ENCODE data around the gene CHP2.
A peak's percentile ranks its signal among the peaks of the same experiment; 100 is the strongest.
"Not testable (repeated sequence)": the region's sequence is repeated elsewhere in the genome, so short reads cannot be mapped to it uniquely, and the experiment has no call there.

The CHP2 gene

GRCh38 chr16:23742766-23743165 lies 12.1 kb upstream of the CHP2 start:
- no peak for DNase-seq (ENCODE audit: extremely low read depth in 1 of 2, low read depth in 1 of 2)

GRCh38 chr16:23745263-23745662 lies 9.6 kb upstream of the CHP2 start:
- no peak for DNase-seq (ENCODE audit: extremely low read depth in 1 of 2, low read depth in 1 of 2)

DNA sequence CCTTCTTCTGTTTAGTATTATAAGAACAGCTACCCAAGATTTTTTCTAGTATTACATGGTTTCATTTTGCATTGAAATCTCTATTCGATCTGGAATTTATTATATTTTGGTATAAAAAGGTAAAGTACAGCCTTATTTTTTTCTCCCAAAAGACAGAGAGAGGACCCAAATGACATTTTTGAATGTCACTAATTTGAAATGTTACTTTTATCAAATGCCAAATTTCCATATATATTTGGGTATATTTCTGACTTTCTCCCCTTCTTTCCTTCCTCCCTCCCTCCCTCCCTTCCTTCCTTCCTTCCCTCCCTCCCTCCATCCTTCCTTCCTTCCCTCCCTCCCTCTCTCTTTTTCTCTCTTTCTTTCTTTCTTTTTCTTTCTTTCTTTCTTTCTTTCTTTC lies 6.2 kb upstream of the CHP2 start:
- DNase-seq (ENCODE audit: extremely low read depth in 1 of 2, low read depth in 1 of 2): no peak

DNA sequence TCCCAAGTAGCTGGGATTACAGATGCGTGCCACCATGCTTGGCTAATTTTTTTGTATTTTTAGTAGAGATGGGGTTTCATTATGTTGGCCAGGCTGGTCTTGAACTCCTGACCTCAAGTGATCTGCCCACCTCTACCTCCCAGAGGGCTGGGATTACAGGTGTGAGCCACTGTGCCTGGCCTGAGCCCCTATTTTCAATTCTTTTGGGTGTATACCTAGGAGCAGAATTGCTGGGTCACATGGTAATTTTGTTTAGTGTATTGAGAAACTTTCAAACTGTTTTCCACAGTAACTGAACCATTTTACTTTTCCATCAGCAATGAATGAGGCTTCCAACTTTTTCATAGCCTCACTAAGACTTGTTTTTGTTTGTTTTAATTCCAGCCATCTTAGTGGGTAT lies 3.8 kb upstream of the CHP2 start:
- DNase-seq (ENCODE audit: extremely low read depth in 1 of 2, low read depth in 1 of 2): not testable (repeated sequence)

- DNase-seq (ENCODE audit: extremely low read depth in 1 of 2, low read depth in 1 of 2): no peak
Observed at GRCh38 chr16:23753908-23754593, 775 bp upstream of the CHP2 start.

DNA sequence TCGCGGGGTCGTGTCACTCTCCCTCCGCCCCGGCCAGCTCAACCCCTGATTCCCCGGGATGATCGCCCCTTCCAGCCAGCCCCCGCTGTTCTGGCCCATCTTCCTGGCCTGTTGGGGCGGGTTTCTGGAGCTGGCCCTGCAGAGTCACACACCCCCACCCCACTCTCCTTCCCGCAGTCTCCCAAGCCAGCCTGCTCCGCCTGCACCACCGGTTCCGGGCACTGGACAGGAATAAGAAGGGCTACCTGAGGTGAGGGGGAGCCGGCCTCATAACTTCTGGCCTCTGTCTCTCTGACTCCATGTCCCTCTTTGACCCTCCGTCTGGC lies 621 bp downstream of the CHP2 start:
- no peak for DNase-seq (ENCODE audit: extremely low read depth in 1 of 2, low read depth in 1 of 2)

DNA sequence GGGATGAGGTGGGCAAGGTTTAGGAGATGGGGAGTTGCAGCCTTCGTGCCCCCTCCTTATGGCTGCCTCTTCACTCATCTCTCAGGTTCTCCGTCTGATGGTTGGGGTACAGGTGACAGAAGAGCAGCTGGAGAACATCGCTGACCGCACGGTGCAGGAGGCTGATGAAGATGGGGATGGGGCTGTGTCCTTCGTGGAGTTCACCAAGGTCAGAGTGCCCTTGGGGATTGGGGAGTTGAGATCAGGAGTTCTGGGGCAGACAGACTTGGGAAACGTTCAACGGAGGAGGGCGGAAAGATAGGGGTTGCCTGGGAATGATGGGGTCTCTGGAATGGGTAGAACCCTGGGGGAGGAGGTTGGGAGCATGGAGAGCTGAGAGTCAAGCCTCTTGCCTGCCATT lies 2.3 kb downstream of the CHP2 start:
- no peak for DNase-seq (ENCODE audit: extremely low read depth in 1 of 2, low read depth in 1 of 2)

- DNase-seq (ENCODE audit: extremely low read depth in 1 of 2, low read depth in 1 of 2): no peak
Observed at GRCh38 chr16:23757937-23758619, 3.3 kb downstream of the CHP2 start.

- DNase-seq (ENCODE audit: extremely low read depth in 1 of 2, low read depth in 1 of 2): no peak
Observed at GRCh38 chr16:23765933-23766332, 11.1 kb downstream of the CHP2 start.

DNA sequence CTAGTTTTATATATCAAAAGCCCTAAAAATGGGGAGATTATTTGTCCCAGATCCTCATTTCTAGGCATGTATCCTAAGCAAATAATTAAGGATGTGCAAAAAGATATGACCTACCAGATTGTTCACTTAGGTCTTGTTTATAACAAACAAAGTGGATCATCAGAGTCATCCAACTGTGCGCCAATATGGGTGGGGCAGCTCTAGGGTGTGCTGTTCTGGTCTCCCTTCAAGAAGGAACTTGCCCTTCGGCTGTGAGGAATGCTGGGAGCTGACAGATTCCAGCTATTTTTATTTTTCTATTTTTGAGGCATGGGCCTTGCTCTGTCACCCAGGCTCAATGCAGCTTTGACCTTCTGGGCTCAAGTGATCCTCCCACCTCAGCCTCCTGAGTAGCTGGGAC lies 13.8 kb downstream of the CHP2 start:
- no peak for DNase-seq (ENCODE audit: extremely low read depth in 1 of 2, low read depth in 1 of 2)

- DNase-seq (ENCODE audit: extremely low read depth in 1 of 2, low read depth in 1 of 2): no peak
Observed at GRCh38 chr16:23771027-23771426, 16.2 kb downstream of the CHP2 start.

GRCh38 chr16:23771642-23772041 lies 16.8 kb downstream of the CHP2 start:
- DNase-seq (ENCODE audit: extremely low read depth in 1 of 2, low read depth in 1 of 2): no peak

DNA sequence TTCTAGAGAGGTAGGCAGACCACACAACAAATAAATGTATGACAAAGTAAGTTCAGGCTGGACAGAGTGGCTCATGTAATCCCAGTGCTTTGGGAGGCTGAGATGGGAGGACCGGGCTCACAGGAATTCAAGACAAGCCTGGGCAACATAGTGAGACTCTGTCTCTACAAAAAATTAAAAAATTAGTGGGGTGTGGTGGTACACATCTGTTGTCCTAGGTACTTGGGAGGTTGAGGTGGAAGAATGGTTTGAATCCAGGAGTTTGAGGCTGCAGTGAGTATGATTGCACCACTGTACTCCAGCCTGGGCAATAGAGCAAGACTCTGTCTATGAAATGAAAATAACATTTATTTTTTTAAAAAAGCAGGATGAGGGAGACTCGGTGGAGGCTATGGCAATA lies 18.5 kb downstream of the CHP2 start:
- DNase-seq (ENCODE audit: extremely low read depth in 1 of 2, low read depth in 1 of 2): no peak

DNA sequence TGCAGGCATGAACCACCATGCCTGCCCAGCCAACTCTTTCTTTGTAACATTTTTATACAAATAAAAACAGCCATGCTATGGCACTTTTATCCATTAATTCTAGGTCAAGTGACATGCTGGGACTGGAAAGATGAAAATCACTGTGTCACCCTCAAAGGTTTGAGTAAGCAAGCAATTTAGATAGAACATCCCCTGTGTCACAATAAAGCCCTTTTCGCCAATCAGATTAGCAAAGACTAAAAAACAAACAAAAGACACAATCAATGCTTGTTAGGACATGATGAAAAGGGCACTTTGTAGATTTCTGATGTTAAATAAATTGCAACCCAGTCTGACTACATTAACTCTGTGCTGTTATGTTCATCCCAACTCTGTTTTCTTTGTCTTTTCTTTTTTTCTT lies 26.4 kb downstream of the CHP2 start:
- DNase-seq (ENCODE audit: extremely low read depth in 1 of 2, low read depth in 1 of 2): no peak

- no peak for DNase-seq (ENCODE audit: extremely low read depth in 1 of 2, low read depth in 1 of 2)
Observed at GRCh38 chr16:23784811-23785447, 30.1 kb downstream of the CHP2 start.

GRCh38 chr16:23785842-23786241 lies 31.0 kb downstream of the CHP2 start:
- DNase-seq (ENCODE audit: extremely low read depth in 1 of 2, low read depth in 1 of 2): no peak

GRCh38 chr16:23786964-23787561 lies 32.2 kb downstream of the CHP2 start:
- no peak for DNase-seq (ENCODE audit: extremely low read depth in 1 of 2, low read depth in 1 of 2)

DNA sequence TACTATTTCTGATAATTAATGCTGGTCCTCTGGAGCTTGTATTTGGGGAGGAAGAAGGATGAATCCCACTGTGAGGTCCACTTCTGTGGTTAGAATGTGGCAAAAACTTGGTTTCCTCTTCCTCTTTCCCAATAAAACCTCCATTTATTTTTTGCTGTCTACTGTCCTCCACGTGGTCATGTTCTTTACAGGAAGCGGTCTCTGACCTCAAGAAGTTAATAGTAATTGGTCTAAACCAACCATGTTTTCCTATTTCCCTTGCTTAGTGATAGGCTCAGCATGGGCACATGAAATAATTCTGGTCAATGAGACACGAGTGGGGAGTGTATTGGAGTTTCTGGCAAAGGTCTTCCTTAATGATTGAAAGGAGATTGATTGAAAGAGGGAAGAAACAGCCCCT lies 33.9 kb downstream of the CHP2 start:
- no peak for DNase-seq (ENCODE audit: extremely low read depth in 1 of 2, low read depth in 1 of 2)

DNA sequence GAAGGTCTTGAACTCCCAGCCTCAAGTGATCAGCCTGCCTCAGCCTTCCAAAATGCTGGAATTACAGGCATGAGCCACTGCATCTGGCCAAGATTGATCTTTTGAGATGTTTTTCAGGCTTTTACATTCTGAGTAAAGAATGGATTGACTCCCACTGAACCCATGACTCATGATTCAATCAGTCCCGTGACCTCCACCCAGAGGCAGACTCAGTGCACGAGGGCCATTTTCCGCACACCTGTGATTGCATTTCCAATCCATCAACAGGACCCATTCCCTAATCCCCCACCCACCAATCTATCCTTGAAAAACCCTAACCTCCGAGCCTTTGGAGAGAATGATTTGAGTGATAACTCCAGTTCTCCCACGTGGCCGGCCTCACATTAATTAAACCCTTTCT lies 40.6 kb downstream of the CHP2 start:
- DNase-seq (ENCODE audit: extremely low read depth in 1 of 2, low read depth in 1 of 2): no peak

- DNase-seq (ENCODE audit: extremely low read depth in 1 of 2, low read depth in 1 of 2): no peak
Observed at GRCh38 chr16:23796941-23797340, 42.1 kb downstream of the CHP2 start.

GRCh38 chr16:23801378-23801777 lies 46.6 kb downstream of the CHP2 start:
- peak; percentile 21 to 52 for DNase-seq (ENCODE audit: extremely low read depth in 1 of 2, low read depth in 1 of 2)

- no peak for DNase-seq (ENCODE audit: extremely low read depth in 1 of 2, low read depth in 1 of 2)
Observed at GRCh38 chr16:23802776-23803175, 48.0 kb downstream of the CHP2 start.
